COLO668 (cell line): Measurements from ENCODE around the gene SYNDIG1.

ENCODE experiments used
- DNase-seq: peaks from one replicate; lab custom pipeline; 2025; ENCODE audit not compliant: unreplicated experiment; lab: John Stamatoyannopoulos, UW

The SYNDIG1 gene

GRCh38 chr20:24705486-24705885 is 236.1 kb downstream of the SYNDIG1 start:
- no peak for DNase-seq

GRCh38 chr20:24708411-24709295 is 239.2 kb downstream of the SYNDIG1 start:
- no peak for DNase-seq
